ENCODE data around the gene IRX5.

GRCh38 chr16:54928411-54929089, 2.1 kb upstream of the IRX5 start:
- TF ChIP-seq MYC (IDR thresholded peaks at IDR 0.05; ENCODE audit: low read depth, low read length) (peak; percentile 6; the same call in 1 of the 2 replicates), CTCF (IDR thresholded peaks at IDR 0.05; ENCODE audit: low read depth, low read length) (no peak), POLR2A (IDR thresholded peaks at IDR 0.05; ENCODE audit: extremely low read depth, insufficient read length) (no peak)

Data from NB4 (cell line).